Islet precursor cell (in vitro differentiated cells): ENCODE measurements around the gene MORN3.
A peak's percentile ranks its signal among the peaks of the same experiment; 100 is the strongest.
"Not testable (repeated sequence)": the region's sequence is repeated elsewhere in the genome, so short reads cannot be mapped to it uniquely, and the experiment has no call there.

Source experiments
- DNase-seq: peaks from one replicate; pipeline ENCODE4 v3.0.0-alpha.2; 2018

Gene MORN3, protein sequence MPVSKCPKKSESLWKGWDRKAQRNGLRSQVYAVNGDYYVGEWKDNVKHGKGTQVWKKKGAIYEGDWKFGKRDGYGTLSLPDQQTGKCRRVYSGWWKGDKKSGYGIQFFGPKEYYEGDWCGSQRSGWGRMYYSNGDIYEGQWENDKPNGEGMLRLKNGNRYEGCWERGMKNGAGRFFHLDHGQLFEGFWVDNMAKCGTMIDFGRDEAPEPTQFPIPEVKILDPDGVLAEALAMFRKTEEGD

DNA sequence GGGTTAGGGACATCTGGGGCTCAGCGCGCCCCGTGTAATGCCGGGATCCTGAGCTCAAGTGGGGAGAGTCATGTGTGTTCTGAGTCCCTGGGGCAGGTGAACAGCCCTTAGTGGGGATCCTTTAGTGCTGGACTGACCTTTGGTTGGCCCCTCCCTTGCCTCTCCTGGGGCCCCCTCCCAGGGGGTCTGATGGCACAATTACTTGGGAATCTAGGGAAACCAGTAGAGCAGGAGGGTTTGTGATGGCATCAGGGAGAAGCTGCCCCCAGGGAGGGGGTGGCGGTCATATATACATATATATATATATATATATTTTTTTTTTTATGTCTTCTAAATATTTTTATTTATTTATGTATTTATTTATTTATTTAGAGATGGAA lies at the start of gene MORN3:
TSS of gene MORN3 (minus strand) at position 134 of the 380 bp plus-strand sequence. CDS start 171 bp downstream, outside the sequence.
- DNase-seq, result no peak

DNA sequence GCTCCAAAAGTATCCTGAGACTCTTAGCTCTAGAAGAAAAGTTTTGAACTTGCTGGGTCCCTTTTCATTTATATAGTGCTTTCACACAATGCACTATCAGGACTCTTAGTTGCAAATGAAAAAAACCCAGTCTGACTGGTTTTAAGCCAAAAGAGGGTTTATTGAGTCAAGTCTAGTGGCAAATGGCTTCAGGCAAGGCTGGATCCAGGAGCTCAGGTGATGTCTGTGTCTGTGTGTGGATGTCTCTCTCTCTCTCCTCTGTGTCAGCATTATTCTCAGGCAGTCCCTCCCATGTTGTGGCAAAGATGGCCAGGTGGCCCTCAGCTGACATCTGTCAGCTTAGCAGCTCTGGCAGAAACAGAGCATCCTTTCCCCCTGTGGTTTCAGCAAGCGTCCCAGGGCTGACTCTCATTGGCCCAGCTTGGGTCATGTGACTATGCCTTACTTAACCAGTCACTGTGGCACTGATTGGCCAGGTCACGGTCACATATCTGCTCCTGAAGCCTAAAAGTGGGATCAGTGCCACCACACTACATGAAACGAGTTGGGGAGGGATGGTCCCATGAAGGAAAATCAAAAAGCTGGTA lies 49.3 kb upstream of the MORN3 start:
- DNase-seq, result peak; percentile 70

DNA sequence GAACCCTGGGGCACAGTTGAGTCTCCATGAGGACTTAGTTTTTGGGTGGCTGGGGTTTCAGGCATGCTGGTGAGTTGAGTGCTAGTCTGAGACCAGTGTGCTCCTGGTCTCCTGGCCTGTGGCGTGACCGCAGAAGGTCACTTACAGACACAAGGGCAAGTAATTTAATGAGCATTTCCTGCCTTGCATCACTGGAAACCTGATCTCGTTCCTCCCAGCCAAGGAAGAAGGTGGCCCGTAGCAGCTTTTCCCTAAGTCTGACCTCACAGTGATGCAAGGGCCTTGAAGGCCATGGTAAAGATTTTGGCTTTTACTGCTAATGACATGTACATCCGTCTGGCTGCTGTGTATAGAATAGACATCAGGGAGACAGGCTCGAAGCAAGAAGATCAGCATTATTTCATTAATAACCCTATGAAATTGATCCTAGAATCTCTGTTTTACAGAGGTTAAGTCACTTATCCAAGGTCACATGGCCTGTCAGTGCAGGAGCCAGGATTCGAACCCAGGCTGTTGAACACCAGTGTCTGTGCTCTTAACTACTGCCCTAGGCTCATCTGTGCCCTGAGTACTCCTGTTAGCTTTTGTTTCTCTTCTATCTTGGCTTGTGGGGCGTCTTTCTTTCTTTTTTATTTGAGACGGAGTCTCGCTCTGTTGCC lies 47.7 kb upstream of the MORN3 start:
- DNase-seq, result peak; percentile 96

DNA sequence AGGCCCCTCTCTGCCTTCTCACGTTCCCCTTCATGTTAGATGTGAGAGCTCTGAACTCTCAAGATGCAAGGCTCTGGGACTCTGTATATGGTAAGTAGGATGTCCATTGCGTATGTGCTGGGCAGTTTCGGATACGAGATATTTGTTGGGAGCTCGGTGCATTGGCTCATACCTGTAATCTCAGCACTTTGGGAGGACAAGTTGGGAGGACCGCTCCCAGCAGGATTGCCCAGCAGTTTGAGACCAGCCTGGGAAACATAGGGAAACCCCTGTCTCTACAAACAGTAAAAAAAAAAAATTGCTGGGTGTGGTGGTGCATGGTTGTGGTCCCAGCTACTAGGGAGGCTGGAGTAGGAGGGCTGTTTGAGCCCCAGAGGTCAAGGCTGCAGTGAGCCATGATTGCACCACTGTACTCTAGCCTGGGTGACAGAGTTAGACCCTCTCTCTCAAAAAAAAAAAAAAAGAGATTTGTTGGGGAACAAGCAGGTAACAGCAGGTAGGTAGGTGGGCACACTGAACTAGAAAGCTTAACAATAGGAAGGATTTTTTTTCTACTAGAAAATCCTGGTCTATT lies 46.5 kb upstream of the MORN3 start:
- no peak for DNase-seq

DNA sequence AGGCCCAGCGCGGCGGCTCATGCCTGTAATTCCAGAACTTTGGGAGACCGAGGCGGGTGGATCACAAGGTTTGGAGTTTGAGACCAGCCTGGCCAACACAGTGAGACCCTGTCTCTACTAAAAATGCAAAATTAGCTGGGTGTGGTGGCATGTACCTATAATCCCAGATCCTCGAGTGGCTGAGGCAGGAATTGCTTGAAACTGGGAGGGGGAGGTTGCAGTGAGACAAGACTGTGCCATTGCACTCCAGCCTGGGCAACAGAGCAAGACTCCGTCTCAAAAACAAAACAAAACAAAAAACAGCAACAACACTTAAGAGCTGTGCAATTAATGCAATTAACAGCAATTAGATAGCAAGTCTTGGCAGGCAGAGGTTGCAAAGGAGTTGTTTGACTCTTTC lies 45.6 kb upstream of the MORN3 start:
- DNase-seq, result not testable (repeated sequence)

DNA sequence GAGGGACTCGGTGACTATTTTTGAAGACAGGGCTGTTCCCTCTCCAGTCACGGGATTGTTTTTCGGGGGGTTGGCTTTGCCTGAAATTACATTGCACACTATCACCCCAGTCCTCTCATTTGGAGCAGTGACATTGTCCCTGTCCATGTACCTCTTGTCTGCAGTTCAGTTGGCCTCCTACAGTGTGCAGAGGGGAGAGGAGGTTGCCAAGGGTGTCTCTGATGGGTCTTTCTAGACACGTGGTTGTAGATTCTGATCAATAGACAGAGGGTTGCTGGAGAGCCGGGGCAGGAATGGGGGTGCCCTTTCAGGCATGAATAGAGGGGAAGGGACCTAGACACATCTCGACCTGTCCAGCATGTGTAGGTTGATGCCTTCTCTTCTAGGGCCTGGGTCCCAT lies 44.3 kb upstream of the MORN3 start:
- DNase-seq, result no peak

DNA sequence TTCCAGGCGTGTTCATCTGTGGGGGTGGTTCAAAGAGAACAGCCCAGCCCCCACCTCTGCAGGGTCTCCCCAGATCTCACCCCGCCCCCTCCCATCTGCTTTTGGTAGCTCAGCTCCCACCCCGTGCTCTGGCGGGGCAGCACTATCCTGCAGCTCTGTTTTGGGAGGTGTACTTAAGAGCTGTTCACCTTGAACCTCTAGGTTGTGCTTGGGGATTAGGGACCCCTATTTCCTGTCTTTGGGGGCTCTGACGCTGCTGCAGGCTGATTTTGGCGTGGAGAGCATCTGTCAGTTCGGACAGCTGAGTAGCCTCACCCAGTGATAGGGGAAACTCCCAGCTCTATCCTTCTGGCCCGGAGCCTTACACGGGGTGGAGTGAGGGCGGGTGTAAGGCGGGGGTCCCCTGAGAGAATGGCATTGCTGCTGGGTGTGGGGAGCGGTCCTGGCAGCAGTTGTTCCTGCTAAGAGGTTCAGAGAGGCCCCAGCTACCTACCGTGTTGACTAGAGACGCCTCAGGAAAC lies 43.9 kb upstream of the MORN3 start:
- no peak for DNase-seq

DNA sequence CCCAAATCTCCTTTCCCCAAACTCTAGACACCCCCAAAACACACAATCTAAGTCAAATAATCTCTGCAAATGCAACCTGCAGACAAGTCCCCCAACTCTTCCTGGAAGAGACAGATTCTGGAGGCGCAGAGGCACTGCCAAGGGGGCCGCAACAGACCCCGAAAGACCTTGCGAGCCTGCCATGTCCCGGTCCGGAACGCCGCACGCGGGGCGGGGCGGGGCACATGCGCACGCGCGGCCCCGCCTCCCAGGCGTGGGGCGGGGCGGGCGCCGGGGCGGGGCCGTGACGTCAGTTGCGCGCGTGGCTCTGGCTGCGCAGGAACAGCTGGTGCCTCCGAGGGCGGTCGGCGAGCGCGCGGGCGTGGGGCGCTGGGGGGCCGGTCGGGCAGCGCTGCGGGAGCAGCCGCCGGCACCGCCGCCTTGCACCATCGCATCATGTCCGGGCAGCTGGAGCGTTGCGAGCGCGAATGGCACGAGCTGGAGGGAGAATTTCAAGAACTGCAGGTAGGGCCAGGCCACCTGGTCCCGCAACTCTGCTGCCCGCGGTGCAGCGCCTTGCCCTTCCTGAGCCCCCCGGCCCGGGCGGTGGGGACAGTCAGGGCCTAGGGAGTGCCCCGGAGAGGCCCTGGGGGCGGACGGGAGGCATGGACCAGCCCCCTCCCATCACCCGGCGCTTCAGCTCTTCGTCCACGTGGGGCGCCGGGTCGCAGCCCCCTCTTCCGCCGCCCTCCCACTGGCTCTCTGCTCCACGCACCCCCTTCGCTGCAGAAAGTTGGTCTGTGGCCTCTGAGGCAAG lies 43.2 kb upstream of the MORN3 start, which contains the start of gene TMEM120B:
TSS of gene TMEM120B (plus strand) at position 292 of the 796 bp plus-strand sequence. CDS start at position 436, 144 bp downstream.
- peak; percentile 93 for DNase-seq

DNA sequence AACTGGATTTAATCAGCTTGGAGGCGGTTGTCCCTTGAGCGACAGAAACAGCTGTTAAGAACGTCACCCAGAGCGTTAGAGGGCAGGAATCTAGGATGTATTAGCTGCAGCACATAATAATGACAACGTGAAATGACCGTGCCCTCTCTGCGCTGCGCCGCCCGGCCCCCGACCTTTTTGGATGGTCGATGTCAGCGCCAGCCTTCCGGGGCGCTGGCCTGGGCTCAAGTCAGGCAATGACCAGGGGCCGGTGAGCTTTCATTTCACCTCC lies 42.7 kb upstream of the MORN3 start:
- DNase-seq, result peak; percentile 68

DNA sequence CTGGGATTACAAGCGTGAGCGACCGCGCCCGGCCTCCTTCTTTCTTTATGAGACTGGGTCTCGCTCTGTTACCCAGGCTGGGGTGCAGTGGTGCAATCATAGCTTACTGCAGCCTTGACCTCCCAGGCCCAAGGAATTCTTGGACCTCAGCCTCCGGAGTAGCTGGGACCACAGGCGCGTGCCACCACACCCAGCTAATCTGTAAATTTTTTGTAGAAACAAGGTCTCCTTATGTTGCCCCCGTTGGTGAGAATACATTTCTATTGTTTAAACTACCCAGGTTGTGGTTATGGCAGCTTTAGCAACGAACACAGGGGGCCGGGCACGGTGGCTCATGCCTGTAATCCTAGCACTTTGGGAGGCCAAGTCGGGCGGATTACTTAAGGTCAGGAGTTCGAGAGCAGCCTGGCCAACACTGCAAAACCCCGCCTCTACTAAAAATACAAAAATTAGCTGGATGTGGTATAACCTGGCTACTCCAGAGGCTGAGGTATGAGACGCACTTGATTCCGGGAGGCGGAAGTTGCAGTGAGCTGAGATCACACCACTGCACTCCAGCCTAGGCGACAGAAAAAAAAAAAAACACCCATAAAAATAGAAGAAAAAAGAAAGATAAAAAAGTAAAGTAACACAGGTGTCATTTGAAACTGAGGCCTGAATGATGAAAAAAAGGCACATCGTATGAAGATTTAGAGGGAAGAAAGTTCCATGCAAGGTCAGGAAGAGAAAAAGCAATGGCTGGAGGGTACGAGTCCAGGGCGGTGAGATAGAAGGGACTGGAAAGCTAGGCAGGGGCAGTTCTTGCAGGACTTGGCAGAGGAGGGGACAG lies 42.1 kb upstream of the MORN3 start:
- no peak for DNase-seq

DNA sequence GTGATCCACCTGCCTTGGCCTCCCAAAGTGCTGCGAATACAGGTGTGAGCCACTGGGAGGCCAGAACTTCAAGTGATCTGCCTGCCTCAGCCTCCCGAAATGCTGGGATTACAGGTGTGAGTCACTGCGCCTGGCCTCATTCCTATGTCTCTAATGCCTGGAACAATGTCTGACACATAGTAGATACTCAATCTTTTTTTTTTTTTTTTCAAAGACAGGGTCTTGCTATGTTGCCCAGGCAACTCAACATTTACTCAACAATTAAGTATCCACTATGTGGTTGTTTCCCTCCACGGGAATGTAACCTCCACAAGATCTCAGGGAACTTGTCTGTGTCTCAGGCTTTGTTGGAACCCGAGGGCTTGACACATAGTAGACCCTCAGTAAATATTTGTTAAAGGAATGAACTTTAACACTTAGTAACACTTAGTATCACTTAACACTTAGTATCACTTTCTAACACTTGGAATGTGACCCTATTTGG lies 40.1 kb upstream of the MORN3 start:
- DNase-seq, result peak; percentile 92

DNA sequence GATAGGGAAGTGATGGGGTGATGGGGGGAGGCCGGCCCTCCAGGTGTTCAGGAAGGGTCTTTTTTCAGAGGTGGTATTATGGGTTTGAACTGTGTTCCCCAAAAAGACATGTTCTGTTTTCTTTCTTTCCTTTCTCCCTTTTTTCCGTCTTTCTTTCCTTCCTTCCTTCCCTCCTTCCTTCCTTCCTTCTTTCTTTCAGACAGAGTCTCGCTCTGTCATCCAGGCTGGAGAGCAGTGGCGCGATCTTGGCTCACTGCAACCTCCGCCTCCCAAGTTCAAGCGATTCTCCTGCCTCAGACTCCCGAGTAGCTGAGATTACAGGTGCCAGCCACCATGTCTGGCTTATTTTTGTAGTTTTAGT lies 39.6 kb upstream of the MORN3 start:
- not testable (repeated sequence) for DNase-seq

DNA sequence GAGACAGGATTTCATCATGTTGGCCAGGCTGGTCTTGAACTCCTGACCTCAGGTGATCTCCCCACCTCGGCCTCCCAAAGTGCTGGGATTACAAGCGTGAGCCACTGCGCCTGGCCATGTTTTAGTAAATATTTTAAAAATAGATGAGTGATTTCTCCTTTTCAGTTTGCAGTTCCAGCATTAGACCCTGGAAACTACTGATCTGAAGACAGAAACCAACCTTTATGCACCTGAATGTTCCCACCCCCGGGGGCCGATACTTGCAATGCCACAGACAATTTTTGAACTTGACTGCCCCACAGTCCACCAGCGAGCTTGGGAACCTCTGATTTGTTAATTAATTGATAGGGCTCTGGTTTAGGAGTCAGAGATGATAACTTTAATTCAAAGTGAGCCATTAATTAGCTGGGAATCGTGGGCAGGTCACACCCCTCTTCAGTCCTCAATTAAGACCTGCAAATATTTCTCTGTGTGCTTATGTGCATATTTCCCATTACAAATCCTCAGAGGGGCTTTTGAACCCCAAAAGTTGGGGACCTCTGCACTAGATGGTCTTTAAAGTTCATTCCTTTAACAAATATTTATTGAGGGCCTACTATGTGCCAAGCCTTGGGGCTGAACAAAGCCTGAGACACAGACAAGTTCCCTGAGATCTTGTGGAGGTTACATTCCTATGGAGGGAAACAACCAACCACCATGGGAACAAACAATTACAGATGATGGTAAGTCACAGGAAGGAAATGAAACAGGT lies 39.0 kb upstream of the MORN3 start:
- DNase-seq, result no peak

DNA sequence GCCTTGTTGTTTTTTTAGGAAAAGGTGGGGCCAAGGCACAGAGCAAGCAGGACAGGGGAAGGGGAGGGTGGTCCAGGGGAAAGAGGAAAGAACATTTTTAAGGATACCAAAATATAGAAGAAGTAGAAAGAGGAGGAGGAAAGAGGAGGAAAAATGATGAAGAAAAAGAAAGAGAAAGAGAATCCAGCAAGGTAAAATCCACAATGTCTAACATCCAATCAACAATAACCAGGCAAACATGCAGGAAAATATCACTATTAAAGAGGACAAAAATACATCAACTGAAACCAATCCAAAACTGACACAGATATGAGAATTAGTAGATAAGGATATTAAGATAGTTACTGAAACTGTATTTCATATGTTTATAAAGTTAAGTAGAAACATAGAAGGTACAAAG lies 36.1 kb upstream of the MORN3 start:
- no peak for DNase-seq

DNA sequence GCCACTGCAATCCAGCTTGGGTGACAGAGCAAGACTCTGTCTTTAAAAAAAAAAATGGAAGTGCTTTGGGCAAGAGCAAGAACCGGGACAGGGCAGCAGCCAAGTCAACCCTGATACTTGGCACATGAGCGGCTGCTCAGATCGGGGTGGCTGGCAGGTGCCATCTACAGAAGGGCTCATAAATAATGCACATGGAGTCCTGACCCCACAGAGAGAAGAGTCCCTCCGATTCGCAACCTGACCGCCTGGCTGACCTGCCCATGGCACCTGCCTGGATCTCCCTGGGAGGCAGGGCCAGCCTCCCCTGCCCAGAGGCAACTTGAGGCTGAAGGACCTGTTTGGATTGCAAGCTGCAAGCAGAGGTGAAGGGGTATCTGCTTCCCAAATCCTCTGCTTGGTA lies 33.5 kb upstream of the MORN3 start:
- DNase-seq, result peak; percentile 40

DNA sequence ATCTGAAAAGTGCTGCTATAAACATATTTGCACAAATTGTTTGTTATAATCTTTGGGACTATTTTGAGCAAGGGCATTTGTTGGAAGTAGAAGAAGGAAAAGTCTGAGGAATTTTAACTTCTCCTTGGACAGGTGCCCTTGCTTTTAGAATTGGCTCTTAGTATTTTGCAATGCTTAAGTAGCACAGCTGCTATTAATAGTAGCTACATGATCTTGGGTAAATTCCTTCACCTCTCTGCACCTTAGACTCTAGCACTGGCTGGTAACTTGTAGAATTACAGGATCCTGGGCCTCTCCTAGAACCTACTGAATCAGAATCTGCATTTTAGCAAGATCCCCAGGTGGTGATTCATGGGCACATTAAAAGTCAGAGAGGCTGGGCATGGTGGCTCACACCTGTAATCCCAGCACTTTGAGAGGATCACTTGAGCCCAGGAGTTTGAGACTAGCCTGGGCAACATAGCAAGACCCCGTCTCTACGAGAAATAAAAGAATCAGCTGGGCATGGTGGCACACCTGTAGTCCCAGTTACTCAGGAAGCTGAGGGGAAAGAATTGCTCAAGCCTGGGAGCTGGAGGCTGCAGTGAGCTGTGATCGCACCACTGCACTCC lies 32.3 kb upstream of the MORN3 start:
- DNase-seq, result no peak

DNA sequence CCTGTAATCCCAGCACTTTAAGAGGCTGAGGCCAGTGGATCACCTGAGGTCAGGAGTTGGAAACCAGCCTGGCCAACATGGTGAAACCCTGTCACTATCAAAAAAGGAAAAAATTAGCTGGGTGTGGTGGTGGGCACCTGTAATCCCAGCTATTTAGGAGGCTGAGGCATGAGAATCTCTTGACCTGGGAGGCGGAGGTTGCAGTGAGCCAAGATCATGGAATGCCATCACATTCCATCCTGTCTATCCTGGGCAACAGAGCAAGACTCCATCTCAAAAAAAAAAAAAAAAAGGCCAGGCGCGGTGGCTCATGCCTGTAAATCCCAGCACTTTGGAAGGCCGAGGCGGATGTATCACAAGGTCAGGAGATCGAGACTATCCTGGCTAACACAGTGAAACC lies 28.4 kb upstream of the MORN3 start:
- DNase-seq, result not testable (repeated sequence)

DNA sequence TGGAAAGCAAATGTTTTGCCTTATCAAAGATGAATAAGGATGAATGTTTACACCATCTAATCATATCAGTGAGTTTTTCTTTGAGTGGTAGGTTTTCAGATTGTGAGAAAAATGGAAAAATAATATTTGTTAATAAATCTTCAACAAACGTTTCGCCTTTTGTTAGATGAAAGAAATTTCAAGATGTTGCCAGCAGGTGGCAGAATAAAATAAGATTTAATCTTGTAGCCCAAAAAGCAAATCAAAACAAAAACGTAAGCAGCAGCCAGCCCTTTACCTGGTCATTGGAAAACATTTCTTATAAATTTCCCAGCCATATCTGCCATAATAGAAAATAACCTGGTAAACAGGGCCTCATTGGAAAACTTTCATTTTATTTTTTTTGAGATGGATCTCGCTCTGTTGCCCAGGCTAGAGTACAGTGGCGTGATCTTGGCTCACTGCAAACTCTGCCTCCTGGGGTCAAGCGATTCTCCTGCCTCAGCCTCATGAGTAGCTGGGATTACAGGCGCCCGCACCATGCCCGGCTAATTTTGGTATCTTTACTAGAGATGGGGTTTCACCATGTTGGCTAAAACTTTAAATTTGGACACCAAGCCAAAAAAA lies 27.7 kb upstream of the MORN3 start:
- DNase-seq, result no peak

DNA sequence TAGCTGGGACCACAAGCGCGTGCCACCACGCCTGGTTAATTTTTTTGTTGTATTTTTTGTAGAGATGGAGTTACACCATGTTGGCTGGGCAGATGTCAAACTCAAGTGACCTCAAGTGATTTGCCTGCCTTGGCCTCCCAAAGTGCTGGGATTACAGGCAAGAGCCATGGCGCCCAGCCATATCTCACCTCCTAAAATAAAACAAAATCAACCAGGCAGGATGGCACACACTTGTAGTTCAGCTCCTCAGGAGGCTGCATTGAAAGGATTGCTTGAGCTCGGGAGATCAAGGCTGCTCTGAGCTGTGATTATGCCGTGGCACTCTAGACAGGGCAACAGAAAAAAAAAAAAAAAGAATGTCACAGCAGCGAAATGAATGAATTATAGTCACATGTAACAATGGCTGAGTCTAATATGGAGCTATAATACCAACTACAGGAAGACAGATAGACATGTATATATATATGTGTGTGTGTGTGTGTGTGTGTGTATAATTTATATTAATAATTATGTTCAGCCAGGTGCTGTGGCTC lies 23.8 kb upstream of the MORN3 start:
- no peak for DNase-seq

DNA sequence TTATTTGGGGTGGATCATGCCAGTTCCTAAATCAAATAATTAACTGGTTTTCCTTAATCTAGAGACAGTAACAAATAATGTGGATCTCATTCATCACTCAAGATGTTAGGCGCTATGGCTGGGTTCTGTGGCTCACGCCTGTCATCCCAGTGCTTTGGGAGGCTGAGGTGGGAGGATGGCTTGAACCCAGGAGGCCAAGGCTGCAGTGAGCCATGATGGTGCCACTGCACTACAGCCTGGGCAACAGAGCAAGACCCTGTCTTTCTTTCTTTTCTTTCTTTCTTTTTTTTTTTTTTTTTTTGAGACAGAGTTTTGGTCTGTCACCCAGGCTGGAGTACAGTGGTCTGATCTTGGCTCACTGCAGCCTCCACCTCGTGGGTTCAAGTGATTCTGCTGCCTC lies 23.3 kb upstream of the MORN3 start:
- not testable (repeated sequence) for DNase-seq
